ENCODE data around the gene IL25.
"Not testable (repeated sequence)": the region's sequence is repeated elsewhere in the genome, so short reads cannot be mapped to it uniquely, and the experiment has no call there.

IL25 gene

DNA sequence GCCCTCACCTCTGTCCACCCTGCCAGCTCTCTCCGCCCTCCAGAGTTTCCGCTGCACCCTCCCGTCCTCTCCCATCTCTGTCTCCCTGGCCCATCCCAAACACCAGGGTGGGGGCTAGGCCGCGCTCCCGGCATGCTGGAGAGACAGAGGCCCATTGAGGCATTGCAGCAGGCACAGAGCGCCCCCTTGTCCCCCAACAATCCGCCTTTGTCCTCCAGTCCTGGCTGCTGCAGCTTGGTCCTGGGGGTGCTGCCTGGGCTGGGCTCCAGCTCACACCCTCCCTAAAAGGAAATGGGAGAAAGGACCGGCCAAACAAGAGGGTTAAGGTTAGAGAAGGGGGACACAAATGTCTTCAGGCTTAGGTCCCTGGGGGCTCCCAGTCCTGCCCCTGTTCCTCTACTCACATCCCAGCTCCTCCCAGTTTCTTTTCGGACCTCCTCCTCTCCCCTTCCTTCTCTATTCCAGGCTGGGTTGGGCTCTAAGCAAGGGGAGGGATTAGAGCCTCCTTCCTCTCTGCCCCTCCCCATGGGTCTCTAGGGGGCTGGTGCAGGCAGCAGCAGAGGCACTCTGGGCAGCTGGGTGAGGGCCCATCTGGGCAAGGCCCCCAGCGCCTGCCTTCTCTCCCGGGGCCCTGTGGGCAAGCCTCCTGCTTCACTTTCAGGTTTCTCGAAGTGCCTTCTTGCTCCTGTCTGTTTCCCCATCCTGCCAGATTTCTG lies 4.0 kb downstream of the IL25 start, which contains the start of gene CMTM5:
TSS of gene CMTM5 (plus strand) at position 565 of the 716 bp plus-strand sequence. CDS start 206 bp downstream, outside the sequence.
- no peak for DNase-seq

DNA sequence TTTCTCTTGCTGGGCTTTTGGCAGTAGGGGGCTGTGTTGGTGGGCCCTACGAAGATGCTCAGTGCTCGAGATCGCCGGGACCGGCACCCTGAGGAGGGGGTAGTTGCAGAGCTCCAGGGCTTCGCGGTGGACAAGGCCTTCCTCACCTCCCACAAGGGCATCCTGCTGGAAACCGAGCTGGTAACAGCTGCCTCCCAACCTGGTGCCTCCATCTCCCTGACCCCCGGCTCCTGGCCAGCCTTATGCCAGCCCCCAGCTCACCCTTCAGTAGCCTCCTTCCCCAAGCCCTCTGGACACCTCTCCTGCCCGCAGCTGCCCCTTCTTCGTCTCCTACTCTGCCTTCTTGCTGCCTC lies 4.6 kb downstream of the IL25 start:
- no peak for DNase-seq

DNA sequence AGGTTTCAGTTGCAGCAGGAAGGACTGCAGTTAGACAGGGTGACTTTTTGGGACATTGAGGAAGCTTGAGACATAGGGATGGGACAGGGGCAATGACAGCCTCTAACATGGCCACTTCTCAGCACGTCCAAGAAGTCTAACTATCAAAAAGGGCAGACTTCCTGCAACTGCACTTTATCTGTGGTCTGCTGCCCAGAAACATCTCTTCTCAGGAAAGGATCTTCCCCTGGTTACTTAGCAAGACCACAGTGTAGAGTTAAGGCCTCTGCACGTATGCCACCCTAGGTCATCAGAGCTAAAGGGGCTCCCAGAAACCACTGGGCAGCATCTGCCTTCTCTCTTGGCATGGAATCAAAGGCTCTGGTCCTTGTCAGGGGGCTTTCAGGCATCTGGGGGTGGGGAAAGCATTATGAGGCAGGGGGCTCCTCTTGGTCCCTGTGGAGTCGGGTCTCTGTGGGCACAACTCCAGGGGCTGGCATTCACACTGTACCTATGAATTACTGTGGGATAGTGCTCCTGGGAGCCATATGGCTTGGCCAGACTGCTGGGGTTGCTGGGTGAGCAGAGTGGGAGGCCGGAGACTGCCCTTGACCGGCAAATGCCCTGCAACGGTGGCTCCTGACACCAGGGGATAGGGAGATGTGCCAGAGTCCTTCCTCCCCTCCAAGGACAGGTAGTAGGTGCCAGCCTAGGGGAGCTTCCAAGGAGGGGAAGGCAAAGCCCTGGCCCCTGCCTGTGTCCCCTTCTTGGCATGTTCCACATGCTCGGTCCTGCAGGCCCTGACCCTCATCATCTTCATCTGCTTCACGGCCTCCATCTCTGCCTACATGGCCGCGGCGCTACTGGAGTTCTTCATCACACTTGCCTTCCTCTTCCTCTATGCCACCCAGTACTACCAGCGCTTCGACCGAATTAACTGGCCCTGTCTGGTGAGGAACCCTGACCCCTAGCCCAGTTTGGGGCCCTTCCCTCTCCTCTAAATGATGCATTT lies 5.3 kb downstream of the IL25 start:
- DNase-seq = no peak

DNA sequence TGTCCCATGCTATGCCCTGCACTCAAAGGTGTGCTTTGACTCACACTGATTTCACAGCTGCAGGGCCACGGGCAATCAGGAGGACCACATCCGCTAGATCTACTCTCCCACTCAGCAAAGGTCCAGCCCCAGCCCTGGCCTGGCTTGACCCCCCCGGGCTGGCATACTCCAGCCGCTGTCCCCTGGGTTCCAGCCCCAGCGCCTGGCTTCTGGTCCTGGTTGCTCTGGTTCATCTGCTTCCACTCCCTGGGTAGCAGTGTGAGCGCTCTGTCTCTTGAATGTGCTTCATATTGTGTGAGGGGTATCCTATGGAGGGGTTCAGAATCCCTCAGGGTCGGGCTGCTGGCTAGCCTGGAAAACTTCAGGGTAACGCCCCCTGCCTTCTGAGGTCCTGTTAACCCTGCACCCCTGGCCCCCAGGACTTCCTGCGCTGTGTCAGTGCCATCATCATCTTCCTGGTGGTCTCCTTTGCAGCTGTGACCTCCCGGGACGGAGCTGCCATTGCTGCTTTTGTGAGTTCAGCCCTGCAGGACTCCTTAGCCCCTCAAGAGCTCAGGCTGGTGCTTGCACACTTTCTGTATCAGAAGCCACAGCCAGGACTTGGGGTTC lies 6.1 kb downstream of the IL25 start:
- no peak for DNase-seq

DNA sequence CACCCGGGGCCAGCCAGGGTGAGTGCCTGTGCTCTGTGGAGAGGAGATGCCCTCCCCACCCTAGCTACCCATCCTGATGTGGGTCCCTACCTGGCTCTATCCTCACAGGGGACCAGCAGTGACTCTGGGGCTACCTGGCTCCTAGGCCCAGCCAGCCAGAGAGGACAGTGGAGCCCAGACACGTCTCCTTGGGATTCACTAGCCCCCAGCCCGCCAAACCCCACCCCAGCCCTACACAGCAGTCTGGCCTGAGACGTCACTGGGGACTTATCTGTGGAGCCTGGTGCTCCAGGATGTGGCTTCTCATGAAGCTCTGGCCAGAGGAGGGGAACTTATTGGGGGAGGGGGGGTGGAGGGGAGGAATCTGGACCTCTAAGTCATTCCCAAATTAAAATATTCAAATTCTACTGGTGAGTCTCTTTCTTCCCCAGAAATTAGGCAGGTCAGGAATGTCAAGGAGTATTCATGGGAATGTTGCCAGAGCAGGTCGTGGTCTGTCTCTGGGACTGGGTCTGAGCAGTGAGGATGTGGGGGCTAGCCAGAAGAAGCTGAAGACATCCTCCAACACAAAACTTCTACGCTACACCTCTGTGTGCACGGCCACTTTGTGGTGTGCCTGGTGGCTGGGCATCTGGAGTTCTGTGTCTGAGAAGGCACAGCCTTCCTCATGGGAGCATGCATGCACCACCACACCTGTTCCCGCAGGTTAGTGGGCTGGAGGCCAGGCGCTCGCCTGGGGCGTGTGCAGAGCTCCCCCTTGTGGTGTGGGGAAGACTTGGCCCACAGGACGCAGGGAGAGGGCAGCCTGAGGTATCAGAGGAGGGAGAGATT lies 7.0 kb downstream of the IL25 start:
- DNase-seq = peak; percentile 69

DNA sequence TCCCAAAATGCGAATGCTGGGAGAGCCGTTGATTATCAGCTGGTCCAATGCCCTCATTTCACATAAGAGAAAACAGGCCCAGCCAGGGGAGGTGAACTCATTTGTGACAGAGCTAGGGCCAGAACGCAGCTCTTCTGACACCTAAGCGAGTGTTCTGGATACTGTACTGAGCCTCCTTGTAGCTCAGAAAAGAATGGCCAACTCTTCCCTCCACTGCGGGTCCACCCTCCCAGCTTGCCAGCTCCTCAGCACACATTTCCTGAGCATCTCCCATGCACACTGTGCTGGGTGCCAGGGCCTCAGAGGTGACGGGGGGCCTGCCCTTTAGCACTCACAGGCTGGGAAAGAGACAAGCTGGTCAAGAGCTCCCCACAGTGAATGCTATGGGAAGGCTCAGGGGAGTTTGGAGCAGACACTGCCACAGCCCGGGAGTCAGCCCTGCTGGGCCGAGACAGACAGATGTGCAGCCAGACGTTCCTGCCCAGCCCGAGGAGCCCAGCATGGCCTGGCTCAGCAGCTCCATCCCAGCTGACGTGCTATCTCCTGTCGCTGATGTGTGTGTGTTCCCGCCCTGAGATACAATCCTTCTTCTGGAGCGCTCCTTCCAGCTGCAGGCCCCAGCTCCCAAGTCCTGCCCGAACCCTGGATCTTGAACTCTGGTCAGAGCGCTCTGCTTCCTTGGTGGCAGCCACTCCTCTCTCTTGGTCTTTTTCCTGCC lies 7.7 kb downstream of the IL25 start:
- no peak for DNase-seq

DNA sequence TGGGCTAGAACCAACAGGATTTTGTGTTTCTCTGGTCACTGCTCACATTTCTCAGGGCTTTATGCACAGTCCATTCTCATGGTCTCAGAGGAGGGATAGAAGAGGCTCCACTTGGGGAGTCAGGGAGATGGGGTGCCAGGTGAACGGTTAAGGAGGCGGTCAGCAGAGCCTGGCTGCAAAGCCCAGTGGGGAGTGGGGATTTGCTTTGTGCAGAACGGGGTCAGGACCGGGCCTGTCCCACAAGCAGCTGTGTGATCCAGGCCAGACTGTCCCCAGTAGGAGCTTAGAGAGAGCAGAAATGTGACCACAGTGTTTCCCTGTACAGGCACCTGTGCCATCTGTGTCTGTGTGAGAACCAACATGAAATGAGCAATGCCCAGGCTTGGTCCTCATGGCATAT lies 8.4 kb downstream of the IL25 start:
- no peak for DNase-seq

DNA sequence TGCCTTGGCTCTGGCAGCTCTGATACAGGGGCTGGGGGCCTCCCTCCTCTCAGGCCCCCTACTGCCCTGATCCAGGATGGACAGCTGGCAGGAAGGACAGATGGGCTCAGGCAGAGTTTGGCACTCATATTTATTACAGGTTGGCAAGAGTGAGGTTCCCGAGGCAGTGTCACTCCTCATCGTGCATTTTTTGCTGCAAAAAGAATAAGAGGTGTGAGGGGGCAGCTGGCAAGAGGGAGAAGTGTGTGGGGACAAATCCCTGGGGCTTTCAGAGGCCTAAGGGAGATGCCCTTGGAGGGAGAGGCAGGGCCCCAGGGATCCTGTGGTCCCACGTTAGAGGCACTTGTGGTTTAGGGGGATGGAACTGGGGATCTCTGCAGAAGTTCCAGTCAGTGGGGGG lies 9.3 kb downstream of the IL25 start:
- DNase-seq = no peak

DNA sequence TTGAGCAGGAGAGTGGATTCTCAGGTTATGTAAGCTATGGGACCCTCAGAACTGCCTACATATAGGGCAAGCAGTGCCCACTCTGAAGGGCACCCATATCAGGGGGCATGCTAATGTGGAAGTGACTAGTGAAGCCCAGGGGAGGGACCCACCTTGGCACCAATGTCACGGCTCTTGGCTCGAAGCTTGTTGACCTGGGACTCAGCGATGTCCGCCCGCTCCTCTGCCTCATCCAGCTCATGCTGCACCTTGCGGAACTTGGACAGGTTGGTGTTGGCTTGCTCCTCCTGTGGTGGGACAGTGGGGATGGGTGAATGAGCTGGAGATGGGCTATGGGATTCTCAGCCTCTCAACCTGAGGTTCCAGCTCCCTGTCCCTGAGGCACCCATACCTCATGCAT lies 9.7 kb downstream of the IL25 start:
- DNase-seq = no peak

DNA sequence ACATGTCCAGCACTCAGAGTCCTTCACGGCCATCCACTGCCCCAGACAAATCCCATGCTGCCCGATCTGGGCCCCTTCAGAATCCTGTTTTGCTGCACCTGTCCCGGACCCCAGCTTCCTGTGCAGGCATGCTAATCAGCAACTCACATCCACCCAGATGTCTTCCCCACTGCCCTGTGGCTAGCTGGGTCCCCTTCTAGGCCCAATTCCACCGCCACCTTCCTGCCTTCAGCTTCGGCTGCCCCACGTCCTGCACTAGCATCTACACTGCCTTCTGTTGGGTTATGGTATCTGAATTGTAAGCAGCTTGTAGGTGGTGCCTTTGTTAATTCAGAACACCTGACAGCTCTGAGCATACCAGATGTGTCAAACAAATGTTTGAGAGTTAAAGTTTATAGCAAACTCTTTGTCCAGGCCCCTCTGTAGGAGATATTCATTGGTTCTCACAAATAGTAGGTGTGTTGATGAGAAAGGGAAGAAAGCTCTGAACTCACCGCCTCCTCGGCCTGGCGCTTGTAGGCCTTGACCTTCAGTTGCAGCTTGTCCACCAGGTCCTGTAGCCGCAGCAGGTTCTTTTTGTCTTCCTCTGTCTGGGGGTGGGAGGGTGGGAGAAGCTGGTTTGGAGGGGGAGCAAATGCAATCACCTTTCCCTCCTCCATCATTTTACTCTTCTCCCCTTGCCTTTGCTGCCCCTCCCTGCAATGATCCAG lies 10.3 kb downstream of the IL25 start:
- DNase-seq = no peak

DNA sequence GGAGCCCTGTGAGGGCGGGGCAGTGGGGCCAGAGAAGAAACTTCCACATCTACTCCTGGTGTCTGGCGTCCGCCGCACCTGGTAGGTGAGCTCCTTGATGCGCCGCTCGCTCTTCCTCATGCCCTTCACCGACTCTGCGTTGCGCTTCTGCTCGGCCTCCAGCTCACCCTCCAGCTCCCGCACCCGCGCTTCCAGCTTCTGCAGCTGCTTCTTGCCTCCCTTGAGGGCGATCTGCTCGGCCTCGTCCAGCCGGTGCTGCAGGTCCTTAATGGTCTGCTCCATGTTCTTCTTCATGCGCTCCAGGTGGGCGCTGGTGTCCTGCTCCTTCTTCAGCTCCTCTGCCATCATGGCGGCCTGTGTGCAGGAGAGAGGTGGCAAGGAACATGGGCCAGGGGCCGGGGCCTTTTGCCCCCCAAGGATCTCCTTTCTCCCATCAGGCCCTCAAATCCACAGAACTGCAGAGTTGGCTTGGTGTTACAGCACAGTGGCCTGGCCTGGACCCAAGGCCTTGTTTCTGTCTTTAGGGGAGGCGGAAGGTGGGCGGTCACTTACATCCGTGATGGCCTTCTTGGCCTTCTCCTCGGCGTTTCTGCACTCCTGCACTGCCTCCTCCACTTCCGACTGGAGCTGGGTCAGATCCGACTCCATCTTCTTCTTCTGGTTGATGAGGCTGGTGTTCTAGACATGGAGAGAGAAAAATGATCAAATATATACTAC lies 11.9 kb downstream of the IL25 start:
- DNase-seq = no peak

DNA sequence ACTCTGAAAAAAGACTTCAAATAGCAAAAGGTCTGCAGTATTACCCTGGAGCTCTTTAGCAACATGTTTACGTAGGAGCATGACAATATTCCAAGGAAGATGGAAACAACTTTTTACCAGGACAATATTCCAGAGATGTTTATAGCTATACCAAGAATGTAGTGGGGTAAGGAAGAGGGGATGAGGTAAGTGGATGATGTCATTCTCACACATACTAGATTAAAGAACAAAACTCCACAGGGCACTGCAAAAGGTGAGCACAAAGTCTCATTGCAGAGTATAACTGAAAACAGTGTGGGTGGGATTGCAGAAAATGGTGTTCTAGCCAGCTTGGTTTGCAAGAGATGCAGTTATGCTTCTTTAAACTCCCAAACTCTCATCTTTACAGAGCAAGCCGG lies 12.6 kb downstream of the IL25 start:
- no peak for DNase-seq

DNA sequence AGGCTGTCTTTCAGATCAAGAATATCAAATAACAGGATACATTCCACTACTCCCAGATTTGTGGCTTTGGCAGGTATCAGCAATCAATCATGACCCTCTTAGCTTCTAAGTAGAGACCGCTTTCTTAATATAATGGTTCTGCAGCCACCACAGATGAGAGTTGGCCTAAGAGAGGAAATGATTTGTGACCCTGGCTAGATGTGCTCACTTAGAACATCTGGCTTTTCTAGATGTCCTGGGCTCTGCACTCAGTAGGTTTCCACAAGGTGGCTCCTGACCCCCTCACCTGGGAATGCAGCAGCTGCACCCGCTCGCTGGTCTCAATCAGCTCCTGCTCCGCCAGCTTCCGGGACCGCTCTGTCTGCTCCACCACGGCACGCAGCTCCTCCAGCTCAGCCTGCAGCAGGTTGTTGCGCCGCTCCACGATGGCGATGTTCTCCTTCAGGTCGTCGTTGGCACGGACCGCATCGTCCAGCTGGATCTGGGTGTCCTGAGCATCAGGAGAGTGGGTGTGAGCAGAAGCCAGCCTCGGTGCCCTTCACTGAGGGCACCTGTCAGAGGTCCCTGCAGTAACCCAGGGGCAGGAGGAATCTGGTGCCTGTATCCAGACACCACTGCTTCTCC lies 13.1 kb downstream of the IL25 start:
- DNase-seq = no peak

DNA sequence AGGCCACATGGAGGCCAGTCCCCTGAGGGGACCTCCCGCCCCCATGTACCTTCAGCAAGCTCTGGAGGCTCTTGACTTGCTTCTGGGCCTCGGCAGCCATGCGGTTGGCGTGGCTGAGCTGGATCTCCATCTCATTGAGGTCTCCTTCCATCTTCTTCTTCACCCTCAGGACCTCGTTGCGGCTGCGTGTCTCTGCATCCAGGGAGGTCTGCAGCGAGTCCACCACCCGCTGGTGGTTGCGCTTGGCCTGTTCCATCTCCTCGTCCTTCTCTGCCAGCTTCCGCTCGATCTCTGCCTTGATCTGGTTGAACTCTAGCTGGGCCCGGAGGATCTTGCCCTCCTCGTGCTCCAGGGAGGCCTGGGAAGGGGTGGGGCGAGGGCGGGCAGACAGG lies 13.7 kb downstream of the IL25 start:
- DNase-seq = not testable (repeated sequence)

DNA sequence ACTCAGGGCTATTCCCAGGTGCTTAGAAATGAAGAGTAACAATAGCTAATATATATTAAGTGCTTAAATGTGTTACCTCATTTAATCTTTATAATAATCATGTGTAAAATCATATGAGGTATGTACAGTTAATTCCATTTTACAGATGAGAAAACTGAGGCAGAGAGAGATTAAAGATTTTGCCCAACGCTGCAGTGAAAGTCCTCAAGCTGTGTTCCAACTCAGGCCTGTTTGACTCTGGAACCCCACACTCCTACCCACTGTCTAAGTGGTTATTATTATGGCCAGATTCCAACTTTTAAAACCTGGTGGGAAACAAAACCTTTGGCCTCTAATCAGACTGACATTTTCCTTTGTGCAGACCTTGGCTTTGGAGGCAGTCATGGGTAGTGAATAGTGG lies 14.4 kb downstream of the IL25 start:
- no peak for DNase-seq

DNA sequence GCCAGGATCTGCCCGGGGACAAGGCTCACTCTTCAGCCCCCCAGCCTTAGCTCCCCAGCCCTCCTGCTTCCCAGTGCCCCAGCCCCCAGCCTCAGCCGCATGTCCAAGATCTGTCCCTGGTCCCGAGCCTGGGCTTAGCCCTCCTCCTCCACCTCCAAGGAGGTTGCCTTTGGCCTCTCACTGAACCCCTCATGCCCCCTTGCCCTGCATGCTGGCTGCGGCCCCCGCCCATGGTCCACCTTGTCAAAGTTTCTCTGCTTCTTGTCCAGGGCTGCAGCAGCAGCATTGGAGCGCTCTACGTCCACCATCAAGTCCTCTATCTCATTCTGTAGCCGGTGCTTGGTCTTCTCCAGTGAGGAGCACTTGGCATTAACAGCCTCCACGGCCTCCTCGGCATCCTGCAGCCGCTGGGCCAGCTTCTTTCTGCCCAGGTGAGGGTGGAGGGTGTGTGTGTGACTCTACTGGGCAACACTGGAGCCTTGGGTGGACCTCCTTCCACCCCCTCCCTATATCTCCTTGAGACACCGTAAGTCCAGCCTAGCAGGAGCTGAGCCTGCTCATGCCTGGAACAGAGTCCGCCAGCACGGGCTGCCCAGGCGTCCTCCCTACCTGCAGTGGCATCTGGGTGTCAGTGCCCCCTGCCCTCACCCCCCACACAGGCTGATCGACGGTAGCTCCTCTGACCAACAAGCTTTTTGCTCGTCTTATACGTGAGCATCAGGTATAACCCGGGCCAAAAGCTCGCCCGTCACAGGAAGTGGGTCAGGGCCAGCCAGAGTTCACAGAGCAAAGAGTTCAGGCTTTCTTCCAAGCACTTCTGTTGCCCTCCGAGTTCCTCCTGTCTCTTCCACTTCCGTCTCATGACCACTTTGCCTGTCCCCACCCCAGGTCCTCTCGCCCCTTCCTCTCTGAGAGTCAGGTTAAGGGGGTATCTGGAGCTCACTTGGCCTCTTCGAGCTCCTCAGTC lies 15.6 kb downstream of the IL25 start:
- no peak for DNase-seq

DNA sequence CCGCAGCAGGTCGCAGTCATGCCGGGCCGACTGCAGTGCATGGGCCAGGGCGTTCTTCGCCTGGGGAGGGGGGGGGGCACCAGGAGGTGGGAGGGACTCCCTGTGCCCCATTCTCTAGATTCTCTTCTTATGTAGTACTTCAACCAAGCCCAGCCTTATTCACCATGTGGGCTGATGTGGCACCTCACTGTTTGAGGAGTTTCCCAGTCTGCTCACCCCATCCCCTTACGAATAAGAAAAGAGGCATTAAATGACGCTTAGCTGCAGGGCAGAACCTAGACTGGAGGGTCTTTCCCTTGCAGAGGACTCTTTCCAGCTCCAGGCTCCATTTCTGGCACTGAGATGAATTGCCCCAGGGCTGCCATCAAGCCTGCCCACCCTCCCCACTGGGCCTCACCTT lies 16.4 kb downstream of the IL25 start:
- DNase-seq = no peak

DNA sequence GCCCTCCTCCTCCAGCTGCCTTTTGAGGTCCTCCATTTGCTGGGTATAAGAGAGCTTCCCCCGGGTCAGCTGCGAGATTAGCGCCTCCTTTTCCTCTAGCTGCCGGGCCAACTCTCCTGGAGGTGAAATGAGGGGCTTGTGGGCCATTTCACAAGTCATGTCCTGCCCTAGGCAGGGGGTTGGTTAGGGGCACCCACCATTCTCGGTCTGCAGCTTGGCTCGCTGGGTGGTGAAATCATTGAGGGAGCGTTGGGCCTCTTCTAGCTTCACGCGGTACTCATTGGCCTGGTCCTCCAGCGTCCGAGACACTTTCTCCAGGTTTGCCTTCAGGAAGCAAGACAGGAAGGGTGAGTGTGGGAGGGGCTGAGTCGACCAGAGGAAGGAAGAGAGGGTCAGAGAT lies 16.8 kb downstream of the IL25 start:
- no peak for DNase-seq

DNA sequence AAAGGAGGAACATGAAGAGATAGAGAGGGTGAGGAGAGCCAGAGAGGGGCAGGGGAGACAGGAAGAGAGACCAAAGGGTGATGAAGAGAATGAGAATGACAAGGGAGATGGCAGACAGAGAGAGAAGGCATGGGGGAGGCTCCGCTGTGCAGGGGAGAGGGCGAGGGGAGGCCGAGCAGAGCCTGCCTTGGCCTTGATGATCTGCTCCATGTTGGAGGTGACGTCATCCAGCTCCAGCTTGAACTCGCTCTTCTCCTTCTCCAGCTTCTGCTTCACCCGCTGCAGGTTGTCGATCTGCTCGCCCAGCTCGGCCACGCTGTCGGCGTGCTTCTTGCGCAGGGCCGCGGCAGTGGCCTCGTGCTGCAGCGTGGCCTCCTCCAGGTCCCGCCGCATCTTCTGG lies 17.3 kb downstream of the IL25 start:
- DNase-seq = not testable (repeated sequence)
